HG02852 (cell line): ENCODE results near the gene NELL1.

Experiments
- ATAC-seq: cut with Tn5 transposase; IDR thresholded peaks from one replicate; pipeline ENCODE4 v1.9.1; 2021; ENCODE audit warnings: mild to moderate bottlenecking, moderate library complexity; ENCODE audit not compliant: unreplicated experiment

NELL1 gene

GRCh38 chr11:20668844-20669819 lies at the start of gene NELL1:
NELL1 (plus strand) TSS chr11:20669586.
- ATAC-seq, result no peak

DNA sequence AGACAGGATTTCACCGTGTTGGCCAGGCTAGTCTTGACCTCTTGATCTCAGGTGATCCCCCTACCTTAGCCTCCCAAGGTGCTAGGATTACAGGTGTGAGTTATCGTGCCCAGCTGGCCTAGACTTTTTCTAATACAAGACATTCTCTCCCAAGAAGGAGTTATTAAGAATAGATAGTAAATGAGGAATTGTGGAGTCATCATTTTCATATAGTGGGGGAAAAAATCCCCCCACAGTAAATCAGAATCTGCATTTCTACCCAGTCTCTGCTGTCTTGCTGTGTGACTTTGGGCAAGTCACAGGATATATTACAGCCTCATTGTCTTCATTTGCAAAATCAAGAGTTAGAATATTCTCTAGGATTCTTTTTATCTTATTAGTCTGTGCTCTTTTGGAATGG lies 48.4 kb upstream of the NELL1 start:
- no peak for ATAC-seq

GRCh38 chr11:20621679-20622078 lies 47.7 kb upstream of the NELL1 start:
- no peak for ATAC-seq

GRCh38 chr11:20623252-20623651 lies 46.1 kb upstream of the NELL1 start:
- ATAC-seq, result no peak

- no peak for ATAC-seq
Measured at GRCh38 chr11:20626279-20626678, 43.1 kb upstream of the NELL1 start.

DNA sequence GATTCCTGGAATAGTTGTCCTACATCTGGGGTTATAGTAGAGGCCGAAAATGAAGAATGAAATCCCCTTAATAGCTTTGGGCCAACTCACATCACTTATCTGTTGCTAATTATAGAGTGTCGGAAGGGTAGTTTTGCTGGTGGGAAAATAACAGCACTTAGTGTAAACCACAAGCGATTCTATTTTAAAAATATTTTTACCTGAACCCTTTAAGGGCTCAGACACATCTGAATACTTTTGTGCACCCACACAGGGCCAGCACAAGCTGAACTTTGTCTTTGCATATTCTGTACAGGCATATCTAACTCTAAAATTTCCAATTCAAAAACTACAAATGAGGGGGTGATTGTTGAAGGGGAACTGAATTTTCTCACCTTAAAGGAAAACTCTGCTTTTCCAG lies 42.4 kb upstream of the NELL1 start:
- ATAC-seq, result no peak

- no peak for ATAC-seq
Measured at GRCh38 chr11:20627701-20628100, 41.7 kb upstream of the NELL1 start.

GRCh38 chr11:20631519-20632168 lies 37.7 kb upstream of the NELL1 start:
- ATAC-seq, result no peak

DNA sequence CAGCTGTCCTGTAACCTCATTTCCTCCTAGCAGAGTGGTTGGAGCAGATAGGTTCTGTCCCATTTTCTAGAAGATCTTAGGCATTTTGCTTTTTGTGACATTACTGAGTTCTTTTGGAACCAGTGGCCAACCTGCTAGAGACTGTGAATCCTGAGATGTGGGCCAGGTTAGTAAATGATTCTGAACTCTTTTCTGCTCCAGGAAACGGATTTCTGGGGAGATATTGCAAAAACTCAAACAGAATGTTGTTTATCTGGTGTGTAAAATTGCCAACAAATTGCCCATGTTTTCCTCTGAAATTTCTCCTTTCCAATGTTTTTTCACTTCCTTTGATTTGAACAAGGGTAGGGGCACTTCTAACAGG lies 37.2 kb upstream of the NELL1 start:
- ATAC-seq, result no peak

DNA sequence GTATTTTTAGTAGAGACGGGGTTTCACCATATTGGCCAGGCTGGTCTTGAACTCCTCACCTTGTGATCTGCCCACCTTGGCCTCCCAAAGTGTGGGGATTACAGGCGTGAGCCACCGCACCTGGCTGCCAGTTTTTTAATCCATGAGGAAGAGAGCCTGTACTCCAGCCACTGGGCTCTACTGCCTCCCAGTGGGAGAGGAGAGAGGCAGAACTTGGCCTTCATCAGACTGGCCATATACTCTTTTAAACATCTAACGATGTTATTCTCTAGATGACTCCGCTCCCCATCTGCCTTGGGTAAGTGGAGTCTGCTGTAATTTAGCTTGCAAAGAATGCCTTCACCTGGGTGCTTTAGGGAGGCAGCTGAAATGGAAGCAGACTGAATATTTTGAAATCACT lies 35.3 kb upstream of the NELL1 start:
- no peak for ATAC-seq

DNA sequence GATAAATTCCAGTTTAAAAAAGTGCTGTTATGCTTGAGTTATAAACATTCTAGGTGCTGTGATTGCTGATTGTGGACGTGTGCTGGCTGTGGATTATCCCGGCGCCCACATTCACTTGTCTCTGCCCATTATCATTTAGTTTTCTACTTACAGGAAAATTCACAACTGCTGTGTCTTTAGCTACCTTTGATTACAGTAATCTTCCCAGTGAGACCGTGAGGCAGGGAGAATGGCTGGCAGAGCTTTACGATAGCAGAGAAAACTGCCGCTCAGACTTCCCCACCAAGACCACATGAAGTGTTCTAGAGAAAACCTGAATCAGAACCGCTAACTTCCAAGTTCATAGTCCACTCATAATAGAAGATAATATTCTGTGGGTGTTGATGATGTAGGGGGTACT lies 34.6 kb upstream of the NELL1 start:
- no peak for ATAC-seq

GRCh38 chr11:20638074-20638473 lies 31.3 kb upstream of the NELL1 start:
- ATAC-seq, result no peak

DNA sequence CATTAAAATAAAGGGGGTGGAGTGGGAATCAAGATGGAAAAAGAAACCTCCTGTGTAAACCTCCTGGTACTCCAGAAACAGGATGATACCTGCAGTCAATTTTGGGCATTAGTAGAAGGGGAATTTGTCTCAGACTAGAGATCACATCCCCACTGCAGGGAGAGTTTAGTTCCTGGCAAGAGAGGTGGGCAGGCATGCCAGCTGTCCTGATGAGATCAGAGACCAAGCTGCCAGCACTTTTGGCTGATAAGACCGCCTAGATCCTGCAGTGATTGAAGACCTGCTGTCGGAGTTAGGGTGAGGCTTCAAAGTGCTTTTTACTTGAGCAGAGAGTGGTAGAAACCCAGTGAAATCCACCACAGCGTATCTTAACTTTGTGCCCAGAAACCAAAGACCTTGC lies 29.7 kb upstream of the NELL1 start:
- ATAC-seq, result no peak

DNA sequence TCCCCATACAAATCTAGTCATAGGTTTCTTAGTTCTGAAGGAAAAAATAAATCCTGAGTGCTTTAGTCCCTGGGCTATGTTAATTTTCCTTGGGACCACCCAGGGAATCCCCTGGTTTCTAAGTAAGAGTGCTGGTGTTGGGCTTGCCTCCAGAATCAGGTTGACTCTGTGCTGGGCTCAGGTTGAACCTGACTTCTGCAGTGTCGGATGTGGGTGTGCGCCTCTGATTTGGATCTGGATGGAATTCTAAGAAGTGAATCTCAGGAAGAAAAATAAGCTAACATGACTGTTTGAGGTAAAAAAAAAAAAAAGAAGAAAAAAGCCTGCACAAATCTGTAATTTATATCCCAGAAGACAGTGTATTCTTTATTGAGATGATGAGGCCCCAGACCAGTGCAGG lies 29.0 kb upstream of the NELL1 start:
- ATAC-seq, result no peak

- no peak for ATAC-seq
Measured at GRCh38 chr11:20644360-20644759, 25.0 kb upstream of the NELL1 start.

- ATAC-seq, result peak; percentile 77
Measured at GRCh38 chr11:20647976-20648565, 21.3 kb upstream of the NELL1 start.

DNA sequence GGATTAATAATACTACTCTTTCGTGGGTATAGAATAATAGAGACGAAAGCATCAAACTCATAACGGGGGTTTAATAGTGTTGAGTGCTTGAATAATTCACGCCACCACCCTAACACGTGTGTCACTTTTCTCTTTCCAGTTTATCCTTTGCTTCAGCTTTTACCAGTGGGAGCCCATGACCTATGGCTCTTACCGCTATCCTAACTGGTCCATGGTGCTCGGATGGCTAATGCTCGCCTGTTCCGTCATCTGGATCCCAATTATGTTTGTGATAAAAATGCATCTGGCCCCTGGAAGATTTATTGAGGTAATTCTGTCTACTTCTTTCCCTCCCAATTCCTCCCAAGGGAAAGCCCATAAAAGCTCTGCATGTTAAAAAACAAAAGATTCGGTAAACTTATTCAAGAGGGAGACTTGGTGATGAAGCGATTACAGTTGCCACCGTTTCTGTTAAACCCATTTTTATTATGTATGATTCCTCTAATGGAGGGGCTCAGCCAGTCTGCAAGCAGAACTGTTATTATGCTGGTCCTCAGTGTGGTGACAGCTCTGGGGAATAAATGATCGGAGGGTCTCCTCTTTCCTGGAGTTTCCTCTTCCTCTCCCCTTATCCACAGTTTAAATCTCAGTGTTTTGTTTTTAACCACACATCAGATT lies 17.1 kb upstream of the NELL1 start:
- ATAC-seq, result no peak

GRCh38 chr11:20654038-20654437 lies 15.3 kb upstream of the NELL1 start:
- no peak for ATAC-seq

DNA sequence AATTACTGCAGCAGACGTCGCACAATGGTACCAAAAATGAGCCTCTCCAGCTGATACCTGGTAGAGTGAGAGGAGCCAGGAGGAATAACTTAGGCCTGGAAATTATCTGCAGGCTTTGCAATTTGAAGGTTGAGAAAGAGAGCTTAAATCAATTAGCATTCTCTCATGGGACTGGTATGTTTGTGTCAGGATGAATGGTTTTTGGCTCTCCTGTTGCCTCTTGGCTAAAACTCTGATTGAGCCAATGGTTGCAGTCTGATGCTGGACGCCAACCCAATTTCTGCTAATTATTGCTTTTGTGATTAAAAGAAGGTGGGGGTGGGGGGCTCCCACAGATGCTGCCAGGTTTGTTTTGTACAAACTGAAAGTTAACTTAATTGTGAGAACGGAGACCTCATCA lies 12.5 kb upstream of the NELL1 start:
- ATAC-seq, result no peak

DNA sequence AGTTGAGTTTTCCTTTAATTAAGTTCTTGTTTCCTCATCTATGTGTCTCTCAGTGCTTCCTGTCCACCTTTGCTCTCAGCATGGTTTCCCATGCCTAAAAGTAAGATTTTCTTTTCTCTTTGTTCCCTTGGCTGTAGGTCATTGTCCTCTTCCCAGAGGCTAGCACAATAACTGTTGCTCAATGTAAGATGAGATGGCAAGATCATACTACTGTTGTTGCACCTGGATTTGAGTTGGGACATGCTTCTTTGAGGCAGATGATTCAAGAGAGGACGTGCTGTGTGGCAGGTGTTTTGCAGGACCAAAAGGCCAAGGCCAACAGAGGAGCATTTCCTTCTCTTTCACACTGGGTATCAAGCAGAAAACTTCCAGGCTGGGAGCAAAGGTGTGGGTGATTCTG lies 11.3 kb upstream of the NELL1 start:
- ATAC-seq, result no peak

GRCh38 chr11:20661445-20661844 lies 7.9 kb upstream of the NELL1 start:
- no peak for ATAC-seq
